Measurements from ENCODE around the gene AUTS2.

The AUTS2 gene

GRCh38 chr7:69817841-69818635, 219.8 kb downstream of the AUTS2 start:
- DNase-seq (ENCODE audit: low read depth in 2 of 2): no peak

- no peak for DNase-seq (ENCODE audit: low read depth in 2 of 2)
Observed at GRCh38 chr7:69818636-69819332, 220.5 kb downstream of the AUTS2 start.

GRCh38 chr7:69819333-69819705, 221.0 kb downstream of the AUTS2 start:
- DNase-seq (ENCODE audit: low read depth in 2 of 2): no peak

GRCh38 chr7:69820479-69821192, 222.4 kb downstream of the AUTS2 start:
- no peak for DNase-seq (ENCODE audit: low read depth in 2 of 2)

GRCh38 chr7:69822386-69822785, 224.1 kb downstream of the AUTS2 start:
- no peak for DNase-seq (ENCODE audit: low read depth in 2 of 2)

GRCh38 chr7:69823151-69823744, 225.0 kb downstream of the AUTS2 start:
- DNase-seq (ENCODE audit: low read depth in 2 of 2): no peak

GRCh38 chr7:69825113-69825972, 227.1 kb downstream of the AUTS2 start:
- no peak for DNase-seq (ENCODE audit: low read depth in 2 of 2)

GRCh38 chr7:69826283-69826682, 228.0 kb downstream of the AUTS2 start:
- DNase-seq (ENCODE audit: low read depth in 2 of 2): no peak

- DNase-seq (ENCODE audit: low read depth in 2 of 2): no peak
Observed at GRCh38 chr7:69827140-69827539, 228.9 kb downstream of the AUTS2 start.

GRCh38 chr7:69827558-69827957, 229.3 kb downstream of the AUTS2 start:
- DNase-seq (ENCODE audit: low read depth in 2 of 2): no peak

GRCh38 chr7:69832356-69832755, 234.1 kb downstream of the AUTS2 start:
- DNase-seq (ENCODE audit: low read depth in 2 of 2): no peak

GRCh38 chr7:69833964-69834363, 235.7 kb downstream of the AUTS2 start:
- DNase-seq (ENCODE audit: low read depth in 2 of 2): no peak

GRCh38 chr7:69836702-69837101, 238.4 kb downstream of the AUTS2 start:
- no peak for DNase-seq (ENCODE audit: low read depth in 2 of 2)

GRCh38 chr7:69837387-69838068, 239.3 kb downstream of the AUTS2 start:
- DNase-seq (ENCODE audit: low read depth in 2 of 2): no peak

- DNase-seq (ENCODE audit: low read depth in 2 of 2): no peak
Observed at GRCh38 chr7:69839782-69840181, 241.5 kb downstream of the AUTS2 start.

GRCh38 chr7:69840248-69840647, 242.0 kb downstream of the AUTS2 start:
- DNase-seq (ENCODE audit: low read depth in 2 of 2): no peak

- no peak for DNase-seq (ENCODE audit: low read depth in 2 of 2)
Observed at GRCh38 chr7:69843653-69844052, 245.4 kb downstream of the AUTS2 start.

GRCh38 chr7:69844264-69844868, 246.1 kb downstream of the AUTS2 start:
- no peak for DNase-seq (ENCODE audit: low read depth in 2 of 2)

- no peak for DNase-seq (ENCODE audit: low read depth in 2 of 2)
Observed at GRCh38 chr7:69845721-69846495, 247.6 kb downstream of the AUTS2 start.

All from stimulated activated CD8-positive, alpha-beta memory T cell treated with anti-CD3 and anti-CD28 coated beads, Interleukin-15, amount 100 ng/mL, for 4 hours (primary cell).